SK-N-SH (cell line): Measurements from ENCODE around the gene PRKCH. TPM values are rescaled to one million over a fixed set of nuclear protein-coding genes. Genes with fewer than 3 reads are reported as not detected.

Experiments used
- CTCF ChIA-PET: fragments of 300-600, 350-600 bp; formaldehyde crosslinking; extraction: SDS; loops from one replicate; lab custom pipeline; 2021; lab: Yijun Ruan, JAX
- POLR2A ChIA-PET: fragments of 350-600 bp; sonication (Branson Sonifier 250); formaldehyde crosslinking; extraction: SDS; loops from one replicate; lab custom pipeline; 2020; ENCODE audit warnings: antibody characterized with exemption, inconsistent platforms; lab: Yijun Ruan, JAX
- DNase-seq: peaks from one replicate; pipeline ENCODE4 v3.0.0; 2012
- H2AFZ ChIP-seq: fragments of 200-600 bp; sonication (generic); 2 replicates; pipeline ENCODE4 v1.8.1; 2016; ENCODE audit warnings: antibody characterized with exemption, mild to moderate bottlenecking, low read depth
- H3F3A ChIP-seq: fragments of 200-600 bp; sonication (generic); replicated peaks from 2 replicates; pipeline ENCODE3; 2016; ENCODE audit warnings: antibody characterized with exemption, mild to moderate bottlenecking; ENCODE audit not compliant: insufficient read depth
- H3K27ac ChIP-seq, 2 experiments: fragments of 200-500 bp in 1 of 2; fragments of 200-600 bp in 1 of 2; sonication (Bioruptor generic) in 1 of 2; sonication (generic), shearing (Covaris generic) in 1 of 2; 2 replicates each; pipeline versions ENCODE4 v1.5.1 to v1.6.1; 2014 to 2016; ENCODE audit warnings: low read depth in 2 of 2, inconsistent platforms in 1 of 2, low read length in 1 of 2, mild to moderate bottlenecking in 1 of 2, mixed read lengths in 1 of 2
- H3K27me3 ChIP-seq: fragments of 200-600 bp; sonication (generic), shearing (Covaris generic); 2 replicates; pipeline ENCODE4 v1.6.1; 2016; ENCODE audit warnings: mixed run types; ENCODE audit not compliant: insufficient read depth
- H3K36me3 ChIP-seq, 2 experiments: fragments of 200-500 bp in 1 of 2; fragments of 200-600 bp in 1 of 2; sonication (Bioruptor generic) in 1 of 2; sonication (generic) in 1 of 2; replicated peaks in 1 of 2; 2 replicates each; pipeline versions ENCODE3 to v1.5.1; 2014 to 2016; ENCODE audit warnings: low read length in 1 of 2, mild to moderate bottlenecking in 1 of 2; ENCODE audit not compliant: insufficient read depth in 2 of 2, control insufficient read depth in 1 of 2
- H3K4me1 ChIP-seq, 2 experiments: fragments of 200-500 bp in 1 of 2; fragments of 200-600 bp in 1 of 2; sonication (Bioruptor generic) in 1 of 2; sonication (generic), shearing (Covaris generic) in 1 of 2; 2 replicates each; pipeline versions ENCODE4 v1.5.1 to v1.6.1; 2014 to 2016; ENCODE audit warnings: low read depth in 1 of 2, low read length in 1 of 2, mixed run types in 1 of 2; ENCODE audit not compliant: insufficient read depth in 2 of 2, control insufficient read depth in 1 of 2
- H3K4me2 ChIP-seq: fragments of 200-600 bp; sonication (generic), shearing (Covaris generic); 2 replicates; pipeline ENCODE4 v1.6.1; 2017; ENCODE audit warnings: mixed run types
- H3K4me3 ChIP-seq, 2 experiments: fragments of 200-500 bp in 1 of 2; fragments of 200-600 bp in 1 of 2; sonication (Bioruptor generic) in 1 of 2; sonication (generic), shearing (Covaris generic) in 1 of 2; 2 replicates each; pipeline versions ENCODE4 v1.5.1 to v1.8.1; 2014 to 2016; ENCODE audit warnings: low read depth in 2 of 2, inconsistent platforms in 1 of 2, low read length in 1 of 2, mild to moderate bottlenecking in 1 of 2, mixed read lengths in 1 of 2, moderate library complexity in 1 of 2
- H3K79me2 ChIP-seq: fragments of 200-600 bp; sonication (generic); 2 replicates; pipeline ENCODE4 v1.8.1; 2017; ENCODE audit warnings: mild to moderate bottlenecking; ENCODE audit not compliant: insufficient read depth
- H3K9ac ChIP-seq: fragments of 200-600 bp; sonication (generic); 2 replicates; pipeline ENCODE4 v1.6.1; 2017; ENCODE audit warnings: mixed run types
- H3K9me2 ChIP-seq: fragments of 200-600 bp; sonication (generic); 2 replicates; pipeline ENCODE4 v1.6.1; 2017; ENCODE audit warnings: mixed run types
- H3K9me3 ChIP-seq: fragments of 200-600 bp; sonication (generic); 2 replicates; pipeline ENCODE4 v1.6.1; 2017; ENCODE audit warnings: mixed run types, mild to moderate bottlenecking, moderate library complexity
- H4K20me1 ChIP-seq: fragments of 200-600 bp; sonication (generic); 2 replicates; pipeline ENCODE4 v1.6.1; 2017; ENCODE audit warnings: mild to moderate bottlenecking, mixed run types; ENCODE audit not compliant: insufficient read depth
- ELF1 ChIP-seq: IDR thresholded peaks from 2 replicates; pipeline ENCODE4 v1.4.0; 2012
- EP300 ChIP-seq, 2 experiments: IDR thresholded peaks; 2 replicates each; pipeline versions ENCODE4 v1.4.0 to v1.6.1; 2012; ENCODE audit warnings: borderline replicate concordance in 1 of 2, low read depth in 1 of 2, low read length in 1 of 2
- EZH2phosphoT487 ChIP-seq: fragments of 200-600 bp; sonication (generic); IDR thresholded peaks from 2 replicates; pipeline ENCODE4 v1.6.1; 2017; ENCODE audit warnings: low read depth, mixed run types, mild to moderate bottlenecking, antibody characterized with exemption, moderate library complexity, borderline replicate concordance
- FOSL2 ChIP-seq: IDR thresholded peaks from 2 replicates; pipeline ENCODE4 v1.4.0; 2012; ENCODE audit warnings: low read depth, mild to moderate bottlenecking, moderate library complexity, borderline replicate concordance
- FOXJ3 ChIP-seq: sonication (generic); formaldehyde crosslinking; IDR thresholded peaks from 2 replicates; pipeline ENCODE4 v1.5.1; 2020; ENCODE audit warnings: mild to moderate bottlenecking, missing genetic modification reagents
- FOXM1 ChIP-seq: IDR thresholded peaks from 2 replicates; pipeline ENCODE4 v1.4.0; 2012; ENCODE audit warnings: low read depth, mild to moderate bottlenecking
- GABPA ChIP-seq: IDR thresholded peaks from 2 replicates; pipeline ENCODE4 v1.4.0; 2012; ENCODE audit warnings: low read depth, mild to moderate bottlenecking
- GATA2 ChIP-seq: sonication (generic); formaldehyde crosslinking; IDR thresholded peaks from 2 replicates; pipeline ENCODE4 v1.5.0; 2020; ENCODE audit warnings: mild to moderate bottlenecking, missing genetic modification reagents
- MEF2A ChIP-seq: IDR thresholded peaks from 2 replicates; pipeline ENCODE4 v1.4.0; 2012; ENCODE audit warnings: low read depth, borderline replicate concordance
- NRF1 ChIP-seq: IDR thresholded peaks from 2 replicates; pipeline ENCODE4 v1.6.1; 2012; ENCODE audit warnings: low read depth, mild to moderate bottlenecking, low read length
- RFX5 ChIP-seq: IDR thresholded peaks from 2 replicates; pipeline ENCODE4 v1.6.1; 2012; ENCODE audit warnings: mild to moderate bottlenecking, improper control_type of control experiment, low read length
- RXRA ChIP-seq: IDR thresholded peaks from 2 replicates; pipeline ENCODE4 v1.4.0; 2012; ENCODE audit warnings: low read depth, mild to moderate bottlenecking, borderline replicate concordance
- SIN3A ChIP-seq: IDR thresholded peaks from 2 replicates; pipeline ENCODE4 v1.6.1; 2012; ENCODE audit warnings: low read depth, mild to moderate bottlenecking, low read length, moderate library complexity, borderline replicate concordance
- SMC3 ChIP-seq: IDR thresholded peaks from 2 replicates; pipeline ENCODE4 v1.6.1; 2012; ENCODE audit warnings: low read depth, low read length, improper control_type of control experiment
- TCF12 ChIP-seq: IDR thresholded peaks from 2 replicates; pipeline ENCODE4 v1.4.0; 2012
- TEAD4 ChIP-seq: IDR thresholded peaks from 2 replicates; pipeline ENCODE4 v1.4.0; 2012; ENCODE audit warnings: mild to moderate bottlenecking, borderline replicate concordance; ENCODE audit not compliant: insufficient read depth
- YY1 ChIP-seq: IDR thresholded peaks from 2 replicates; pipeline ENCODE4 v1.4.0; 2012; ENCODE audit warnings: low read depth, mild to moderate bottlenecking
- WGBS: methylation state at CpG from one replicate; pipeline ENCODE4 v1.1.6; 2017; ENCODE audit warnings: low lambda C conversion rate; 5-methylcytosine and 5-hydroxymethylcytosine counted together
- polyA plus RNA-seq, 3 experiments: library from polyadenylated mRNA; depleted of rRNA; stranded (reverse); fragments of >200 nt; gene quantifications; 2 replicates each; pipeline ENCODE4 v1.2.3, GENCODE V29; 2012
- TF ChIP-seq, protein P1 (sequence below): fragments of 200-600 bp; sonication (generic); IDR thresholded peaks from 2 replicates; pipeline ENCODE4 v1.6.1; 2017; ENCODE audit warnings: antibody characterized with exemption, mild to moderate bottlenecking, moderate library complexity
- TF ChIP-seq, protein P2 (sequence below): IDR thresholded peaks from 2 replicates; pipeline ENCODE4 v1.4.0; 2012; ENCODE audit warnings: low read depth, borderline replicate concordance
- TF ChIP-seq, protein P3 (sequence below): IDR thresholded peaks from 2 replicates; pipeline ENCODE4 v1.6.1; 2012; ENCODE audit warnings: mild to moderate bottlenecking, low read depth, low read length, moderate library complexity

The PRKCH gene
- polyA plus RNA-seq, 1 of the 3 experiments (the other 2 are of a cell fraction), result 4.2 TPM

DNA sequence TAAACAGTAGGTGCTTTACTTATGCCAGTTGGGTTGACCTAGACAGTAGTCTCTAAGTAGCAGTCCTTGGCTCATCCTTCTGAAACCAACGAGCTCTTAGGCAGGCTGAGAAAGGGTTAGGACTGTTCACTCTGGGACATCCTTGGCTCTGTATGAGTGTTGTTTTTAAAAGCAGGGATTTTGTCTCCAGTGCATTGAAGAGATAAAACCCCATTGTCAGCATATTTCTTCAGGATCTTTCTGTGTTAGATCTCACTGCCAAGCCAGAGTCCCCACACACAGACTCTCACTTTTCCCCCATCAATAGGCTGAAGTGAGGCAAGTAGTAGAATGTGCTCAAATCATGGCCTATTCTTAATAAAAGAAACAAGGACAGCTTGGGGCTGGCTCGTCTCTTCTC is 250.5 kb downstream of the PRKCH start:
- DNase-seq, result no peak
- H3K4me3 ChIP-seq, result no peak overlapping the region
- TF ChIP-seq SMC3 (no peak), TEAD4 (no peak), NRF1 (no peak), GABPA (no peak), GATA2 (CRISPR knock-in tag) (no peak), RXRA (no peak), ELF1 (no peak), FOXJ3 (CRISPR knock-in tag) (no peak), TCF12 (no peak), YY1 (no peak), EZH2phosphoT487 (no peak), SIN3A (no peak), EP300 (IDR thresholded peaks at IDR 0.05; ENCODE audit: borderline replicate concordance in 1 of 2, low read depth in 1 of 2, low read length in 1 of 2) (no peak), MEF2A (no peak), FOSL2 (no peak), RFX5 (no peak), FOXM1 (no peak)
- TF ChIP-seq, protein P1, sequence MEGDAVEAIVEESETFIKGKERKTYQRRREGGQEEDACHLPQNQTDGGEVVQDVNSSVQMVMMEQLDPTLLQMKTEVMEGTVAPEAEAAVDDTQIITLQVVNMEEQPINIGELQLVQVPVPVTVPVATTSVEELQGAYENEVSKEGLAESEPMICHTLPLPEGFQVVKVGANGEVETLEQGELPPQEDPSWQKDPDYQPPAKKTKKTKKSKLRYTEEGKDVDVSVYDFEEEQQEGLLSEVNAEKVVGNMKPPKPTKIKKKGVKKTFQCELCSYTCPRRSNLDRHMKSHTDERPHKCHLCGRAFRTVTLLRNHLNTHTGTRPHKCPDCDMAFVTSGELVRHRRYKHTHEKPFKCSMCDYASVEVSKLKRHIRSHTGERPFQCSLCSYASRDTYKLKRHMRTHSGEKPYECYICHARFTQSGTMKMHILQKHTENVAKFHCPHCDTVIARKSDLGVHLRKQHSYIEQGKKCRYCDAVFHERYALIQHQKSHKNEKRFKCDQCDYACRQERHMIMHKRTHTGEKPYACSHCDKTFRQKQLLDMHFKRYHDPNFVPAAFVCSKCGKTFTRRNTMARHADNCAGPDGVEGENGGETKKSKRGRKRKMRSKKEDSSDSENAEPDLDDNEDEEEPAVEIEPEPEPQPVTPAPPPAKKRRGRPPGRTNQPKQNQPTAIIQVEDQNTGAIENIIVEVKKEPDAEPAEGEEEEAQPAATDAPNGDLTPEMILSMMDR, result no peak
- TF ChIP-seq, protein P2, sequence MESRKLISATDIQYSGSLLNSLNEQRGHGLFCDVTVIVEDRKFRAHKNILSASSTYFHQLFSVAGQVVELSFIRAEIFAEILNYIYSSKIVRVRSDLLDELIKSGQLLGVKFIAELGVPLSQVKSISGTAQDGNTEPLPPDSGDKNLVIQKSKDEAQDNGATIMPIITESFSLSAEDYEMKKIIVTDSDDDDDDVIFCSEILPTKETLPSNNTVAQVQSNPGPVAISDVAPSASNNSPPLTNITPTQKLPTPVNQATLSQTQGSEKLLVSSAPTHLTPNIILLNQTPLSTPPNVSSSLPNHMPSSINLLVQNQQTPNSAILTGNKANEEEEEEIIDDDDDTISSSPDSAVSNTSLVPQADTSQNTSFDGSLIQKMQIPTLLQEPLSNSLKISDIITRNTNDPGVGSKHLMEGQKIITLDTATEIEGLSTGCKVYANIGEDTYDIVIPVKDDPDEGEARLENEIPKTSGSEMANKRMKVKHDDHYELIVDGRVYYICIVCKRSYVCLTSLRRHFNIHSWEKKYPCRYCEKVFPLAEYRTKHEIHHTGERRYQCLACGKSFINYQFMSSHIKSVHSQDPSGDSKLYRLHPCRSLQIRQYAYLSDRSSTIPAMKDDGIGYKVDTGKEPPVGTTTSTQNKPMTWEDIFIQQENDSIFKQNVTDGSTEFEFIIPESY, result no peak
- TF ChIP-seq, protein P3, sequence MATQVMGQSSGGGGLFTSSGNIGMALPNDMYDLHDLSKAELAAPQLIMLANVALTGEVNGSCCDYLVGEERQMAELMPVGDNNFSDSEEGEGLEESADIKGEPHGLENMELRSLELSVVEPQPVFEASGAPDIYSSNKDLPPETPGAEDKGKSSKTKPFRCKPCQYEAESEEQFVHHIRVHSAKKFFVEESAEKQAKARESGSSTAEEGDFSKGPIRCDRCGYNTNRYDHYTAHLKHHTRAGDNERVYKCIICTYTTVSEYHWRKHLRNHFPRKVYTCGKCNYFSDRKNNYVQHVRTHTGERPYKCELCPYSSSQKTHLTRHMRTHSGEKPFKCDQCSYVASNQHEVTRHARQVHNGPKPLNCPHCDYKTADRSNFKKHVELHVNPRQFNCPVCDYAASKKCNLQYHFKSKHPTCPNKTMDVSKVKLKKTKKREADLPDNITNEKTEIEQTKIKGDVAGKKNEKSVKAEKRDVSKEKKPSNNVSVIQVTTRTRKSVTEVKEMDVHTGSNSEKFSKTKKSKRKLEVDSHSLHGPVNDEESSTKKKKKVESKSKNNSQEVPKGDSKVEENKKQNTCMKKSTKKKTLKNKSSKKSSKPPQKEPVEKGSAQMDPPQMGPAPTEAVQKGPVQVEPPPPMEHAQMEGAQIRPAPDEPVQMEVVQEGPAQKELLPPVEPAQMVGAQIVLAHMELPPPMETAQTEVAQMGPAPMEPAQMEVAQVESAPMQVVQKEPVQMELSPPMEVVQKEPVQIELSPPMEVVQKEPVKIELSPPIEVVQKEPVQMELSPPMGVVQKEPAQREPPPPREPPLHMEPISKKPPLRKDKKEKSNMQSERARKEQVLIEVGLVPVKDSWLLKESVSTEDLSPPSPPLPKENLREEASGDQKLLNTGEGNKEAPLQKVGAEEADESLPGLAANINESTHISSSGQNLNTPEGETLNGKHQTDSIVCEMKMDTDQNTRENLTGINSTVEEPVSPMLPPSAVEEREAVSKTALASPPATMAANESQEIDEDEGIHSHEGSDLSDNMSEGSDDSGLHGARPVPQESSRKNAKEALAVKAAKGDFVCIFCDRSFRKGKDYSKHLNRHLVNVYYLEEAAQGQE, result no peak
- TF ChIP-seq, all 33 proteins: peak for 0
- WGBS, result 93% methylated on average over 2 of the region's 2 CpGs
- peaks cover 21 to 38% of the 10 kb centered on the region in 2 experiments for H3K4me1 ChIP-seq
- H3K9ac ChIP-seq, result no peak overlapping the region
- no peaks in the 10 kb centered on the region for H3K9me2 ChIP-seq
- H3K79me2 ChIP-seq, result no peaks in the 10 kb centered on the region
- H3K9me3 ChIP-seq, result no peaks in the 10 kb centered on the region
- H3K36me3 ChIP-seq, result no peaks in the 10 kb centered on the region
- peak overlapping the region in 1 of 2 experiments; percentile 28; a peak in 1 of 4 replicates for H3K27ac ChIP-seq
- no peak overlapping the region for H3K4me2 ChIP-seq
- POLR2A ChIA-PET, result no interaction called here
- no peaks in the 10 kb centered on the region for H3K27me3 ChIP-seq
- CTCF ChIA-PET, result interaction anchor here (1.2 to 1.3 kb wide), 2 partner anchors 17 to 103 kb away, joined by 3 read pairs; no protein-coding TSS in a partner anchor
- no peak overlapping the region for H2AFZ ChIP-seq
- H3F3A ChIP-seq, result peaks cover 26% of the 10 kb centered on the region
- H4K20me1 ChIP-seq, result no peaks in the 10 kb centered on the region
